NCI-H345 (cell line): ENCODE data around the gene KIF23.

Experiments used
- DNase-seq: peaks from one replicate; lab custom pipeline; 2025; lab: John Stamatoyannopoulos, UW

The KIF23 gene

GRCh38 chr15:69465253-69465652 is 51.1 kb downstream of the KIF23 start:
- no peak for DNase-seq

GRCh38 chr15:69466733-69467132 is 52.6 kb downstream of the KIF23 start:
- no peak for DNase-seq

- peak; percentile 25 for DNase-seq
Measured at GRCh38 chr15:69467636-69468035, 53.5 kb downstream of the KIF23 start.

GRCh38 chr15:69468241-69469121 is 54.3 kb downstream of the KIF23 start:
- DNase-seq: peak; percentile 87

- DNase-seq: no peak
Measured at GRCh38 chr15:69469467-69470201, 55.5 kb downstream of the KIF23 start.

GRCh38 chr15:69472046-69472445 is 57.9 kb downstream of the KIF23 start:
- DNase-seq: no peak

- no peak for DNase-seq
Measured at GRCh38 chr15:69472562-69472961, 58.4 kb downstream of the KIF23 start.

GRCh38 chr15:69474291-69474690 is 60.1 kb downstream of the KIF23 start:
- DNase-seq: no peak

GRCh38 chr15:69474846-69475455 is 60.8 kb downstream of the KIF23 start:
- no peak for DNase-seq

GRCh38 chr15:69475769-69476358 is 61.7 kb downstream of the KIF23 start:
- DNase-seq: peak; percentile 50

GRCh38 chr15:69476704-69477473 is 62.7 kb downstream of the KIF23 start:
- no peak for DNase-seq

GRCh38 chr15:69478259-69478781 is 64.2 kb downstream of the KIF23 start:
- peak; percentile 68 for DNase-seq

GRCh38 chr15:69479081-69479480 is 64.9 kb downstream of the KIF23 start:
- no peak for DNase-seq

- no peak for DNase-seq
Measured at GRCh38 chr15:69479971-69480370, 65.8 kb downstream of the KIF23 start.

GRCh38 chr15:69480932-69481331 is 66.8 kb downstream of the KIF23 start:
- DNase-seq: no peak

GRCh38 chr15:69482686-69483256 is 68.6 kb downstream of the KIF23 start:
- DNase-seq: peak; percentile 15

- DNase-seq: no peak
Measured at GRCh38 chr15:69484837-69485236, 70.7 kb downstream of the KIF23 start.

- no peak for DNase-seq
Measured at GRCh38 chr15:69486481-69487110, 72.4 kb downstream of the KIF23 start.

GRCh38 chr15:69489073-69489571 is 75.0 kb downstream of the KIF23 start:
- no peak for DNase-seq

GRCh38 chr15:69490356-69491037 is 76.3 kb downstream of the KIF23 start:
- DNase-seq: no peak
